Skeletal muscle satellite cell (primary cell): ENCODE data around the gene C19orf25.

Experiments
- H3K27me3 ChIP-seq: 2 replicates; pipeline ENCODE4 v1.7.0; 2013; ENCODE audit warnings: low read length; ENCODE audit not compliant: control insufficient read depth, insufficient read depth
- H3K36me3 ChIP-seq: 2 replicates; pipeline ENCODE4 v1.7.0; 2013; ENCODE audit warnings: mild to moderate bottlenecking, control low read depth, low read length; ENCODE audit not compliant: insufficient read depth
- H3K4me1 ChIP-seq: 2 replicates; pipeline ENCODE4 v1.7.0; 2013; ENCODE audit warnings: low read length; ENCODE audit not compliant: control insufficient read depth, insufficient read depth
- H3K4me2 ChIP-seq: 2 replicates; pipeline ENCODE4 v1.7.0; 2013; ENCODE audit warnings: mild to moderate bottlenecking, low read length
- H3K4me3 ChIP-seq: 2 replicates; pipeline ENCODE4 v1.7.0; 2013; ENCODE audit warnings: low read length
- H3K9ac ChIP-seq: 2 replicates; pipeline ENCODE4 v1.7.0; 2013; ENCODE audit warnings: mild to moderate bottlenecking, low read depth, low read length, moderate library complexity
- H3K9me3 ChIP-seq: replicated peaks from 2 replicates; pipeline ENCODE4 v1.7.0; 2013; ENCODE audit warnings: mild to moderate bottlenecking, control low read depth, low read length

C19orf25 gene

DNA sequence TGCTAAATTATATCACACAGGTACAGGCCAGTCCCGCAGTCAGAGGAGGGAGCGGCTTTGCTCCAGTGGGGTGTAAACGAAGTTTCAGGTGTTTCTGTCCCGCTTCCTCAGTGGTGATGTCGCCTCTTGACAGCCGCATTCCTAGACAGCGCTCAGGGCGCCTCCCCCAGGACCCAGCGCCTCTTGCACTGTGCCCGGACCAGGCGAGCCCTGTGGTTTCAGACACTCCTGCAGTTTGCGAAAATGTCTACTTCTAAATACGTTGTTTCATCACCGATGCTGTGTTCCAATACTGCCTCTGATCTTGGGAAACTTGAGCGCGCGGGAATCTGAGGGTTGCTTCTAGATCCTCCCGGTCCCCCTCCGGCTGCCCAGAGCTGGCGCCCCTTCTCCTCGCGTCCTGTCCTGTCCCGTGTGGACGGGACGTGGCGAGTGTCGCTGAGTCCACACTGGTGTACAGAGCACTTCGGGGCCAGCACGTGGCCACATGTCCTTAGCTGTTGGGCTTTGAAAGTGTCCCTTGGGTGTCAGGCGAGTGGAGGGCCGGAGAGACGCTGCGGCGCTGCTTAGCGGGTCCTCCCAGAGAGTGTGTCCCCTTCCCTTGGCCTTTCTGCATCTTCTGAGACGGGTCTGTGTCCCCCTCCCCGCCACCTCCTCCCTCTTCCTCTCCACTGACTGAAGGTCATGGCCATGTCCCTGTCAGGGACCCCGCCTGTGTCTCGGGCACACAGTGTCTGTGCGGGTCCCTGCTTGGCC is 55.4 kb downstream of the C19orf25 start:
- Histone ChIP-seq H3K4me1 (peaks cover 10% of the 10 kb centered on the region), H3K9me3 (no peaks in the 10 kb centered on the region), H3K4me2 (no peak overlapping the region), H3K4me3 (no peak overlapping the region), H3K27me3 (no peaks in the 10 kb centered on the region), H3K9ac (no peak overlapping the region), H3K36me3 (peaks cover 94% of the 10 kb centered on the region)
